GM18867 (cell line): ENCODE results near the gene ITGB5.

Source experiments
- ATAC-seq: cut with Tn5 transposase; IDR thresholded peaks from one replicate; pipeline ENCODE4 v1.9.1; 2021; ENCODE audit warnings: mild to moderate bottlenecking, moderate library complexity; ENCODE audit not compliant: unreplicated experiment

The ITGB5 gene

GRCh38 chr3:124887177-124887931 lies at the start of gene ITGB5:
TSS of gene ITGB5 (minus strand) at chr3:124887365. CDS start at chr3:124887000, 365 bp downstream.
- peak; percentile 71 for ATAC-seq

DNA sequence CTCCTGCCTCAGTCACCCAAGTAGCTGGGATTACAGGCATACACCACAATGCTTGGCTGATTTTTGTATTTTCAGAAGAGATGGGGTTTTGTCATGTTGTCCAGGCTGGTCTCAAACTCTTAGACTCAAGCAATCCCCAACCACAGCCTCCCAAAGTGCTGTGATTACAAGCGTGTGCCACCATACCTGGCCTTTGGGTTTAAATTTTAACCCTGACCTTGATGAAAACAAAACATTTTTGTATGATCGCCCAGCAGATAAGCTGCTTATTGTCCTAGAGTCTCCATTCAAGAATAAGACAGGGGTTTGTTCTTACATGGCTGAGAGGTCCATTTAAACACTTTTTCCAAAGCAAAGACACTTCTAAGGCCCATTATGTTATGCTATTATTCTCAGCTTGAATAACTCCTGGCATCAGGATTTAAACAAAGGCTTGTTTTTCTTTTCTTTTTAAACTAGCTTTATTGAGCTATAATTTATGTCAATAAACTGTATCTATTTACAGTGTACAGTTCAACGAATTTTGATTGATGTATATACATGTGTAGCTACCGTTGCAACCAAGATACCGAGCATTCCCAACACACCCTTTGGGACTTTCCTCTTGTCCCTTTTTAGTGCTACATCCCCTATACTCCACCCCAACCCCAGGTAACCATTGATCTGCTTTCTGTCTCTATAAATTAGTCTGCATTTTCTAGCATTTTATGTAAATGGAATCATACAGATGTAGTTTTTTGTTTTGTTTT lies 48.8 kb upstream of the ITGB5 start:
- no peak for ATAC-seq

- peak; percentile 76 for ATAC-seq
Observed at GRCh38 chr3:124935264-124935663, 48.1 kb upstream of the ITGB5 start.

DNA sequence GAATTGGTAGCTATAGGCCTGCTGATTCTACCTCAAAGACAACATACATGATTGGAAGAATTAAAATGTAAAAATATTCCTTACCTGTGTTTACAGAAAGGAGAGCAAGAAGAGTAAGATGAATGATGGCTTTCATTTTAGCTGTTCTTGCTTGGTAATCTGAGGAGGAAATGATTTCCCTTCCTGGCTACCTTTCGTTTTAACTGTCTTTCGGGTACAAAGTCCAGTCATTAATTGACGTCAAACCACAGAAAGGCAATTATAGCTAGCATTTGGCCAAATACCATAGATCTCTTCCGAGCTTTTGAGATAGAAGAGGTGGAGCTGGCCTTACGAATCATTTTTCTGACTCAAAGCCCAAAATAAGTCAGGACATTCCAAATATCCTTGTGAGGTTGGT lies 47.4 kb upstream of the ITGB5 start, which contains the start of gene MUC13:
MUC13 (minus strand) TSS at position 175 of the 400 bp plus-strand sequence; CDS start at position 136, 39 bp downstream.
- ATAC-seq = peak; percentile 21

GRCh38 chr3:124928333-124929202 lies 41.4 kb upstream of the ITGB5 start:
- no peak for ATAC-seq

DNA sequence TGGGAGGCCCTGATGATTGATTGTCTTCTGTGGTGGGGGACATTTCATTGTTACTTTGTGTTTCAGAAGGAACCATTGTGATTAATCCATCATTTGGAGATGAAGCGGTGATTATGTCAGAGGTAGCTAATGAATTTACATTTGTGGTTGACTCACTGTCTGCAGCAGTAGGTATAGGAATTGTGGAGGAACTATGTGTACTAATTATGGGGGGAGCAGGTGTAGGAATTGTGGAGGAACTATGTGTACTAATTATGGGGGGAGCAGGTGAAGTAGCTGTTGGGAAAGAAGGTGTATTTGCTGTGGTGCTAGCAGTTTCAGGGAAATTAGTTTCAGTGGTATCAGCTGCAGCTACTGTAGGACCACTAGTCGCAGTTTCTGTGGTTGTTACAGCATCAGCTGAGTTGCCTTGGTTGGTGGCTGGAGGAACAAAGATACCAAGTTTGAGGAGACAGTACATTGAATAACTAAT lies 40.4 kb upstream of the ITGB5 start:
- ATAC-seq = peak; percentile 70

DNA sequence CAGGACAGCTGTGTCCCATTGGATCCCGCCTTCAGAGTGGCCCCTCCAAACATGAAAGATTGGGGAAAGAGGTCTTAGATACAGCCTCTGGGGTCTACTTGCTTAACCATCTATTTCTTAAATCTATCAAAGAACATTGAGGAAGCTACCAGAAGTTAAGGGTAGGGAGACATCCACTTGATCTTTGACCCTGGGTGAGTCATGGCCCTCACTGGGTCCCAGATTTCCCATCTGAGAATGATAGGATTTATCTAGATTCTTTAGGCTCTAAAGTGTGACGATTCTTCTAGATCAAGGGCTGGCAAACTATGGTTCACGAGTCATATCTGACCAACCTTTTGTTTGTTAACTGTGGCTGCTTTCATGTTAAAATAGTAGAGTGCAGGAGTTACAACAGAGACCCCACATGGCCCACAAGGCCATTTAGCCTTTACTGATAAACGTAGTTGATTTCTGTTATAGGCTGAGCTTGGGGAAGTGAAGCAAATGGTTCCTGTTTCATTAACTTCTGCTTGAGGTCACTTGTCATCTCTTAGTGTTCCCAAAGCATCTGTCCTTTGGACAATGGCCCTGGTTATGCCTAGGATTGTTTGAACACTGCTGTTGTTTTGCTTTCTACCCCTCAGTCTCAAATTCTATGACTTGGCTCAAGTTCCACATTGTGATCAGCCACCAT lies 39.4 kb upstream of the ITGB5 start:
- no peak for ATAC-seq

DNA sequence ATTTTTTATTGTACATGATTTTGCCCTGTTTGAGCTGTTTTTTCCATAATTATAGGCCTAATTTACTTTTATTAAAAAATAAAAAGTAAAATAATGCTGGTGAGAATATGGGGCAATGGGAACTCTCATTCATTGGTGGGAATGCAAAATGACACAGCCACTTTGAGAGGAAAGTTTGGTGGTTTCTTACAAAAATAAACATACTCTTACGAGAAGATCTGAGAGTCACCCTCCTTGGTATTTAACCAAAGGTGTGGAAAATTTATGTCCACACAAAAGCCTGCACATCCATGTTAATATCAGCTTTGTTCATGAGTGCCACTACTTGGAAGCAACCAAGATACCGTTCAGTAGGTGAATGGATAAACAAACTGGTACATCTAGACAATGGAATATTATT lies 37.6 kb upstream of the ITGB5 start:
- no peak for ATAC-seq

GRCh38 chr3:124923833-124924232 lies 36.7 kb upstream of the ITGB5 start:
- ATAC-seq = no peak

- ATAC-seq = no peak
Observed at GRCh38 chr3:124920718-124921117, 33.6 kb upstream of the ITGB5 start.

- no peak for ATAC-seq
Observed at GRCh38 chr3:124919756-124920155, 32.6 kb upstream of the ITGB5 start.

- no peak for ATAC-seq
Observed at GRCh38 chr3:124918524-124918923, 31.4 kb upstream of the ITGB5 start.

GRCh38 chr3:124916837-124917409 lies 29.8 kb upstream of the ITGB5 start:
- no peak for ATAC-seq

GRCh38 chr3:124915254-124915653 lies 28.1 kb upstream of the ITGB5 start:
- ATAC-seq = no peak

DNA sequence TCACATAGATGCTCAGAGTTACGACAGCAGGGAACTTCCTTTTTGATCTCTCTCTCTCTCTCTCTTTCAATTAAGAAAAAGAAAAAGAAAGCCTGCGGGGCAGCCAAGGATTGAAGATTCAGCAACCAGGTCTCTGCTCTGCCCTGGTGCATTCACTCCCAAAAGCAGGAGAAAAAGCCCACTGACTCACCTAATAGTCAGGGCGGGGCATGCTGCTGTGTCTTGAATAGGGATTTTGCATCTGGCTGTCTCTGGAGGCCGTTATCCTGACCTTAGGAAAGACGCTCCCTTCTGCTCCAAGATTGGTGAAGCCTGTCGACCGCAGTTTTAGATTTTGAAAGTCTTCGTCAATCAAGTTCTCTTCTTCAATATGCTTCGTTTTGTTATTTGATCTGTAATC lies 20.8 kb upstream of the ITGB5 start:
- no peak for ATAC-seq

DNA sequence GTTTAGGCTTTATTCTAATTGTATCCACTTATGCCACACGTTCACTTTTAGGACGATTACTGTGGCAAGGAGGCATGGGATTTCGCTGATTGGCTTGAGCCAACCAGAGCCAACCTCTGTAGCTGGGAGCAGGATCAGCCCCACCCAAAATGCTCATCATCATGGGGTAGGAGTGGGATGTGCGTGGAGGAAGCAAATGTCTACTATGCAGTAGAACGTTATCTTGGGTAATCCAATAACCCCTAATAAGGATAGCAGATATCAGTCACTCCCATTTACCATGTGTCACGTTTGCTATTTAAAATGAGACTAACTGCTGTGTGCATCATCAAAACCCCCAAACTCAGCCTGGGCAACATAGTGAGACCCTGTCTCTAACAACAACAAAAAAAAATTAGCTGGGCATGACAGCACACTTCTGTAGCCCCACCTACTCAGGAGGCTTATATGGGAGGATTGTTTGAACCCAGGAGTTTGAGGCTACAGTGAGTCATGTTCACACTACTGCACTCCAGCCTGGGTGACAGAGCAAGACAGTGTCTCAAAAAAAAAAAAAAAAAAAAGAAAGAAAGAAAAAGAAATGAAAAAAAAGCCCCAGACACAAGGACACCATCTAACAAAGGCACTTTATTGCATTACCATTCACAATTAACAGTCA lies 17.8 kb upstream of the ITGB5 start:
- ATAC-seq = no peak

DNA sequence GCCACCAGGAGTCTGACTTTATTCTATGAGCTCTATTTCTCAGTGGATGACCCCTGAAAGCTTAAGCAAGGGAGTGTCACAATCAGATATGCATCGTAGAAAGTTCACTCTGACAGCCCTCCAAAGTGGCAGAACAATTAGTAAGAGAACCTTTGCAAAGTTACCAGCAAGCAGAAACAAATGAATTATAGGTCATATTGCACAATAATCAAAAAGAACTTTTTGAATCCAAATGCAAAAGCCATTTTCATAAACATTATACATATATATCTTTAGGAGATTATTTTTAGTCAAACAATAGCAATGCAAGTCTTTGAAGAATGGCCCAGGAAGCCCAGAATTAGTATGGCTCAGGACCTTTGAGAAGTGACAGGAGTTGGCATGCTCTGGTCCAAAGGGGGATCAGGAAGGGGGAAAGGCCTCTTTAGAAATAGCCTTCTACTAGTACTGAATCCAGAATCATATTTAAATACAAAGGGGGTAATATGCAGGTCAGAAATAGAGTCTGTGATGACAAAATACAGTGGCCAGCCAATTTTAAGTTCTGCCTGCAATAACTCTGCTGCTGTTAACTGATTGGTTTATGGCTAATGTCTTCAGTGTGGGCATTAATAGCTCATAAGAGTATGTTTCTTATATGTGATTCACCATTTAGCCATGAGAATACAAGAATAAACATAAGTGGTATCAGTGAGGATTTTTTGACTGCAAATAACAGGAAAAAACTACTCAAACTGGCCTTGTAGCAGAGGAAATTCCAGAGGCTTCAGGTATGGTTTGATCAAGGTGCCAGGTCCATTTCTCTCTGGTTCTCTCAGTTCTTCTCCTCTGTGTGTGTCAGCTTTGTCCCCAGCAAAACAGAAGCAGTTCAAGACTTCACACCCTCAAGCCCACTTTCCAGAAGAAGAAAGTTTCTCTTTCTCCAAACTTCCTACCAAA lies 17.0 kb upstream of the ITGB5 start:
- no peak for ATAC-seq

DNA sequence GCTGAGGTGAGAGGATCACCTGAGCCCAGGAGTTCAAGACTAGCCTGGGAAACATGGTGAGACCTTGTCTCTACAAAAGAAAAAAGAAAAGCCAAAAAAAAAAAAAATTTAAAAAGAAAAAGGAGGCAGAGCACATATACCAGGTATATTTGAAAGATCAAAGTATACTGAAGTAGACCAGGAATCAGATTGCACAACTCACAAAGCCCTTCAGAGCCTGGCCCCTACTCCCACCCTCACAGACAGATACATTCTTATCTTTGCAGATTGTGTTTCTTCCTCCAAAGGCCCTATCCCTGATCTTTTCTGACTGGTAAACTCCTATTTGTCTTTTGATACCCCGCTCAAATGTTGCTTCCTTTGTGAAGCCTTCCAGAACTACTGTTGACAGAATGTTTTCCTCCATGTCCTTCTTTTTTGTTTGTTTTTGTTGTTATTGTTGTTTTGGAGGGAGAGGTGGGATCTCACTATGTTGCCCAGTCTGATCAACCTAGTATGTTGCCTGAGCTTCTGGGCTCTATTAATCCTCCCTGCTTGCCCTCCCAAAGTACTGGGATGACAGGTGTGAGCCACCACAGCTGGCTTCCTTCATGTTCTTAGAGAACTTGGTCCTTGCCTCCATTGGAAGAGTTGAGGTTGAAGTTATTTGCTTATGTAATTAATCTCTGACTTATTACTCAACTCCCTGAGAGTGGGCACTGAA lies 9.8 kb upstream of the ITGB5 start:
- ATAC-seq = no peak
